Activated CD4-positive, alpha-beta memory T cell treated with anti-CD3 and anti-CD28 coated beads, Interleukin-2, amount 10 ng/mL, durations not matched to agents 7 days and 5 days (primary cell): Measurements from ENCODE around the gene SCAPER. TPM values are rescaled to one million over a fixed set of nuclear protein-coding genes. Genes with fewer than 3 reads are reported as not detected.

Experiments used
- total RNA-seq, 2 experiments: library from RNA; stranded (reverse); gene quantifications; one replicate each; pipeline ENCODE4 v1.2.3, GENCODE V29; 2021

SCAPER gene
- total RNA-seq, 2 experiments from 2014 or later: 19.2 to 21.9 TPM

Other genes with a start within 250 kb of the SCAPER start
- 10 to 100 TPM; 23.0 to 24.9 TPM for gene RCN2, start 26.4 kb upstream of the SCAPER start, total RNA-seq
- gene PSTPIP1, start 89.8 kb upstream of the SCAPER start, total RNA-seq: 100 to 1,000 TPM; 181 to 187 TPM
- 10 to 100 TPM; 12.4 to 13.9 TPM for gene TSPAN3, start 165.8 kb upstream of the SCAPER start, total RNA-seq